Upper lobe of left lung (tissue), 4 donors: Measurements from ENCODE around the gene ADGRD1.

Experiments
- EP300 ChIP-seq, 4 donors: sonication (generic); formaldehyde crosslinking; IDR thresholded peaks; one replicate each; pipeline ENCODE4 v1.5.1; 2017; ENCODE audit warnings: antibody characterized with exemption in 4 of 4, control low read depth in 2 of 4
- POLR2AphosphoS5 ChIP-seq, 2 donors: sonication (generic); formaldehyde crosslinking; IDR thresholded peaks; one replicate each; pipeline ENCODE4 v1.5.1; 2017; ENCODE audit warnings: antibody characterized with exemption in 2 of 2
- TF ChIP-seq, protein P1 (sequence below), 6 experiments: fragments of 450-650 bp in 4 of 6; fragments of 200-600 bp in 2 of 6; sonication (generic) in 2 of 6; IDR thresholded peaks; one replicate each; pipeline ENCODE4 v1.5.1; 2016 to 2019; ENCODE audit warnings: antibody characterized with exemption in 6 of 6

GRCh38 chr12:131065279-131065678 lies 111.6 kb downstream of the ADGRD1 start:
- TF ChIP-seq POLR2AphosphoS5 (IDR thresholded peaks at IDR 0.05) (no peak), EP300 (IDR thresholded peaks at IDR 0.05) (no peak)
- TF ChIP-seq, protein P1, sequence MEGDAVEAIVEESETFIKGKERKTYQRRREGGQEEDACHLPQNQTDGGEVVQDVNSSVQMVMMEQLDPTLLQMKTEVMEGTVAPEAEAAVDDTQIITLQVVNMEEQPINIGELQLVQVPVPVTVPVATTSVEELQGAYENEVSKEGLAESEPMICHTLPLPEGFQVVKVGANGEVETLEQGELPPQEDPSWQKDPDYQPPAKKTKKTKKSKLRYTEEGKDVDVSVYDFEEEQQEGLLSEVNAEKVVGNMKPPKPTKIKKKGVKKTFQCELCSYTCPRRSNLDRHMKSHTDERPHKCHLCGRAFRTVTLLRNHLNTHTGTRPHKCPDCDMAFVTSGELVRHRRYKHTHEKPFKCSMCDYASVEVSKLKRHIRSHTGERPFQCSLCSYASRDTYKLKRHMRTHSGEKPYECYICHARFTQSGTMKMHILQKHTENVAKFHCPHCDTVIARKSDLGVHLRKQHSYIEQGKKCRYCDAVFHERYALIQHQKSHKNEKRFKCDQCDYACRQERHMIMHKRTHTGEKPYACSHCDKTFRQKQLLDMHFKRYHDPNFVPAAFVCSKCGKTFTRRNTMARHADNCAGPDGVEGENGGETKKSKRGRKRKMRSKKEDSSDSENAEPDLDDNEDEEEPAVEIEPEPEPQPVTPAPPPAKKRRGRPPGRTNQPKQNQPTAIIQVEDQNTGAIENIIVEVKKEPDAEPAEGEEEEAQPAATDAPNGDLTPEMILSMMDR (IDR thresholded peaks at IDR 0.05): no peak
